ENCODE data around the gene MANBA.

Gene MANBA

DNA sequence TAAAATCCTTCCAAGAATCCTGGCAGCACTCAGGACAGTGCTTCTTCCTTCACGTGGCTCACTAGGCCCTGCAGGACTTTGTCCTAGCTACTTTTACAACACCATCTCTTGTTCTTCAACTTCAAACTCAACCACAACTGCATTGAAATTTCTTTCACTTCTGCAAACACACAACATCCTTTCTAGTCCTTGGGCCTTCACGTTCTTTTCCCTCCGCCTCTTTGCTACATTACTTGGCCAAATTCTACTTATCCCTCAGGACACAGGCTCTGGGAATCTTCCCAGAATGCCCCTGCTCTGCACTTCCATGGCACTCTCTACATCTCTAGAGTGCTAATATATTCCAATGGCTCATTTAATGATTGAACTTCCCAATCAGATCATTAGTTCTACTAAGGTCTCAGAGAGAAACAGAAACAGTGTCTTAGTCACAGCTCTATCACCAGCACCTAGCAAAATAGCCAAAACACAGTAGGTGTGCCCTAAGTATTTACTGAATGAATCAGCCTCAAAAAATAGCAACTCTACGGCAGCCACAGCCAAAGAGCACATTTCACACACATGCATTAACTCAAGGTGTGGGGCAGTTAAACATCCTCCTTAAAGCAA is 73.3 kb downstream of the MANBA start:
- H3K27me3 Mint-ChIP-seq (ENCODE audit: low read depth) = no peaks in the 10 kb centered on the region

DNA sequence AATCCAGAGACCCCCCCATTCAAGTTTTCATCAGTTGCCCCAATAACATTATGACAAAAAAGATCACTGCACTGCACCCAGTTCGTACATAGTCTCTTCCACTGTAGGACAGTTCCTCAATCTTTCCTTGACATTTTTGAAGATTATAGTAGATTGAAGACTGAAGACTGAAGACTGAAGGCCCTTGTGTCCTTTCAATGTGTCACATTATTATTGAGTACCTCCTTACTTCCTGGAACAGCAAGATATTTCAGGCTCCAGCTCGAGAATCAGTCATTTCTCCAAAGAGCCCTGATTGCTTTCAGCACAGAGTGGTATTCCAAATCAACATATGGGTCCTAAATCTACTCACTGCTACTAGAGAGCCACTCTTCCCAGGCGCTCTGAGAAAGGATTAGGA is 75.0 kb downstream of the MANBA start:
- no peak overlapping the region for H3K27ac Mint-ChIP-seq
- H3K27me3 Mint-ChIP-seq (ENCODE audit: low read depth) = no peaks in the 10 kb centered on the region
- H3K4me1 Mint-ChIP-seq (ENCODE audit: low read depth) = peaks cover 2% of the 10 kb centered on the region
- peaks cover 9% of the 10 kb centered on the region for H3K36me3 Mint-ChIP-seq (ENCODE audit: low read depth)
- no peak overlapping the region for H3K4me3 Mint-ChIP-seq
- no peaks in the 10 kb centered on the region for H3K9me3 Mint-ChIP-seq

More for the DNA sequence above, 73.3 kb downstream of the MANBA start:
- H3K27ac Mint-ChIP-seq = no peak overlapping the region
- no peak overlapping the region for H3K4me3 Mint-ChIP-seq
- H3K9me3 Mint-ChIP-seq = no peaks in the 10 kb centered on the region
- H3K36me3 Mint-ChIP-seq (ENCODE audit: low read depth) = peaks cover 4% of the 10 kb centered on the region
- no peaks in the 10 kb centered on the region for H3K4me1 Mint-ChIP-seq (ENCODE audit: low read depth)

DNA sequence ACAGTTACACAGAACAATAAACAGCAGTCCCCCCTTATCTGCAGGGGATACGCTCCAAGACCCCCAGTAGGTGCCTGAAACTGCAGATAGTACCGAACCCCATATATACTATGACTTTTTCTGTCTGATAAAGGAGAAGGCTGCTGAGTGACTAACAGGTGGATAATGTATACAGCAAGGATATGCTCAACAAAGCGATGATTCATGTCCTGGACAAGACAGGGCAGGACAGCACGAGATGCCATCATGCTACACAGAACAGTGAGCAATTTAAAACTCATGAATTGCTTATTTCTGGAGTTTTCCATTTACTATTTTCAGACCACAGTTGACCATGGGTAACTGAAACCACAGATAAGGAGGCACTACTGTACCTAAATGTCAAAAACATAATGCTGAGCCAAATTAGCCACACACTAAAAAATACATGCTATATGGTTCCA is 76.1 kb downstream of the MANBA start:
- Mint-ChIP-seq H3K36me3 (ENCODE audit: low read depth) (peaks cover 7% of the 10 kb centered on the region), H3K9me3 (no peaks in the 10 kb centered on the region)

DNA sequence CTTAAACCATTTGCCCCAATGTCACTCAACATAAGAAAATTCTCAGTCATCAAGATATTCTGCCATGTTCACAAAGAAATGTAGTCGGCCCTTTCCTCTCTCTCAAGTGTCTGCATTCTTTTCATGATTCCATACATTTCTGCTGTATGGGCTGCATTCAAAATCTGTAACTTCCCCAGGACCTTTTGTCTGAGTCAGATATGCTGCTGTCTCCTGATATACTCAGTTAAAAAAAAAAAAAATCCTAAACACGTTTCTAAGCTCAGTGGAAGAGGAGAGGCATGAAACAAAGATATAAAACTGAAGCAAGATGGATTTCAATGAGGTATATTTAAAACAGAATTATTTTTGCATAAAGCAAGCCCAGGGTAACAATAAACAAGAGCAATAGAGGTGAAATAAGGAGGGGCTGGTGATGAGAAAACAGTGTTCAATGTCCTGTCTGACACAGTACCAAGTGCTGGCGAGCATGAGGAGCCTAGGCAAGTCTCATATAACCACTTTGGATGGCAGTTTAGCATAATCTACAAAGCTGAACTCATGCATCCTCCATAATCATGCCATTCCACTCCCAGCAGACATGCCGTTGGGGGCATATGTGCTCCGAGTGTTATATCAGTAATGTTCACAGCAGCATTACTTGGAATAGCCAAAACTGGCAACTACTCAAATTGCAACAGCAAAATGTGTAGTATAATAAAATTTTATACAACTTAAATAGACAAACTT is 76.7 kb downstream of the MANBA start:
- Mint-ChIP-seq H3K27ac (no peak overlapping the region), H3K4me1 (ENCODE audit: low read depth) (peaks cover 2% of the 10 kb centered on the region), H3K4me3 (no peak overlapping the region), H3K9me3 (no peaks in the 10 kb centered on the region), H3K27me3 (ENCODE audit: low read depth) (no peaks in the 10 kb centered on the region), H3K36me3 (ENCODE audit: low read depth) (peaks cover 7% of the 10 kb centered on the region)

More for the DNA sequence above, 76.1 kb downstream of the MANBA start:
- no peak overlapping the region for H3K27ac Mint-ChIP-seq
- H3K4me1 Mint-ChIP-seq (ENCODE audit: low read depth) = peaks cover 2% of the 10 kb centered on the region
- no peak overlapping the region for H3K4me3 Mint-ChIP-seq
- no peaks in the 10 kb centered on the region for H3K27me3 Mint-ChIP-seq (ENCODE audit: low read depth)

DNA sequence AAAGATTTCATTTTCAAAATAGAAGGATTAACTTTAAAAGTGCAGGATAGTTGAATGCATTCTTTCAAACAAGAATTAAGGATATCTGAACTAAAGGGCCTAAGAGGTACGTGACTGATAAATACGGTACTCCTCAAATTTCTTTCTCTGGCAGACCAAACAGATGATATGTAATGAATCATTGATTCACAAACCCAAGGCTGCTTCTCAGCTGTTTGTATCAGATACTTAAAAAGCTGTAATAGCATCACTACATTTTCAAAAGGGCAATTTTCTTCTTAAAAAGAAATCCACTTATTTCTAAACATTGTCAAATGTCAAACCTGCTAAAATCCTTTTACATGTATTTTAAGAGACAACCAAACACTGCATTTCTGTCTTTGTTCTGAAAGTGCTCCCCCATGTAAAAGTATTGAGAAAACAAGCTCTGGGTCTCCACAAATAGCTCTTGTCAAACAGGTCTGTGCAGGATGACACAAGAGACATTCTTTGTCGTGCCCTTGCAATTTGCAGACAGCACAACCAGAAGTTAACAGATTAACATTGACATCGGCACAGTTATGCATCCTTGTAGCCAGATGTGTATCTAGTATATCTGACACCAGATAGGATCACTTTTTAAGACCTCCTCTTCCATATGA is 82.0 kb downstream of the MANBA start:
- Mint-ChIP-seq H3K9me3 (no peaks in the 10 kb centered on the region), H3K4me1 (ENCODE audit: low read depth) (peaks cover 2% of the 10 kb centered on the region), H3K27ac (no peak overlapping the region), H3K4me3 (no peak overlapping the region), H3K36me3 (ENCODE audit: low read depth) (peaks cover 7% of the 10 kb centered on the region), H3K27me3 (ENCODE audit: low read depth) (no peaks in the 10 kb centered on the region)

DNA sequence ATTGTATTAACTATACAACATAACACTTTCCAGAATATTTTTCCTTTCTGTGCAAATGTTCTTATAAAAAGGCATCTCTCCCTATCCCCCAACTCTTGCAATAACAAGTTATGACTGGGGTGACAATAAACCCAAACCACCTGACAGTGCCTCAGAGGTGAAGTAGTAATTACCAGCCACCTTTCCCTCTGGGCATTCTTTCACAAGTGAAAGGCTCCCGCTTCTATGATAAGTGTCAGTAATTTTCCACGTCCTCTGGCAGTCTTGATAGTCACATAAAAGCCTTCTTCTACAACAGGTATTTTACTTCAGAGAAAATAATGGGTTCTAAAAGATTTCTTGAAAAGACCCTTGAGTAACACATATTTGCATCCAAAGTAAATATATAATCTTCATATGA is 82.7 kb downstream of the MANBA start:
- no peaks in the 10 kb centered on the region for H3K9me3 Mint-ChIP-seq
- H3K4me3 Mint-ChIP-seq = no peak overlapping the region
- H3K27me3 Mint-ChIP-seq (ENCODE audit: low read depth) = no peaks in the 10 kb centered on the region
- peaks cover 2% of the 10 kb centered on the region for H3K4me1 Mint-ChIP-seq (ENCODE audit: low read depth)
- H3K27ac Mint-ChIP-seq = no peak overlapping the region
- H3K36me3 Mint-ChIP-seq (ENCODE audit: low read depth) = peaks cover 7% of the 10 kb centered on the region

DNA sequence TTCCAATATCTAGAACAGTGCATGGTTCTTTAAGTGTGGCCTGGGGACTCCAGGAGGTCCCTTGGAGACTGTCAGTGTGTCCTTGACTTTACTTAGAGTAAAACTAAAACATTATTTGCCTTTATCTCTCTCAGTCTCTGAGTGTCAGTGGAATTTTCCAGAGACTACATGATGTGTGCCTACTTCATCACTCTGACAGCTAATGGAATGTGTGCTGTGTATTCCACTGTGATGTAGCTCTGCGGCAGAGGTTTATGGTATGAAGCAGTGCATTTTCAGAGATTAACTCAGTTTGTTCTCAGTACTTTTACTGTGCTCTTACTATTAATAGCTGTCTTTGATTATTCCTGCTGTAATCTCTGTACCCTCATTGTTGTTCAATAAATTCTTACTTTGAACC is 85.6 kb downstream of the MANBA start:
- Mint-ChIP-seq H3K4me1 (ENCODE audit: low read depth) (no peaks in the 10 kb centered on the region), H3K36me3 (ENCODE audit: low read depth) (no peaks in the 10 kb centered on the region), H3K4me3 (no peak overlapping the region)

DNA sequence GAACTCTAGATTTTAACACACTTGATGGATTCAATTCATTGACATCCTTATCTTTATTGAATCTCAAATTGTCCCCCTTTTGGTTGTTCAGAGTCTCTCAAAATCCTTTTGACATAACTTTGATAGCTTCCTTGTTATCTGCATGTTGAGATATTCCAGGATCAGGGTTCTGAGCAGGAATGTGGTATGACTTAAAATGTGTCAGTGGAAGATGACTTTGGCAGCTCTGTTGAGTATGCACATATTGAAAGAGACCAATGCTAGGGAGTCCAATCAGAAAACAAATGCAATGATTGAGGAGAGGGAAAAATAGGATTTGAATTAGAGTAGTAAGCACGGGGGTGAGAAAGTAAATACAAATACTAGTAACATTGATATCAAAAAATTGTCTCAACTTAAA is 93.8 kb downstream of the MANBA start:
- Mint-ChIP-seq H3K4me3 (no peak overlapping the region), H3K27me3 (ENCODE audit: low read depth) (no peaks in the 10 kb centered on the region), H3K9me3 (no peaks in the 10 kb centered on the region), H3K27ac (no peak overlapping the region), H3K4me1 (ENCODE audit: low read depth) (no peaks in the 10 kb centered on the region), H3K36me3 (ENCODE audit: low read depth) (peaks cover 17% of the 10 kb centered on the region)

More for the DNA sequence above, 85.6 kb downstream of the MANBA start:
- Mint-ChIP-seq H3K27me3 (ENCODE audit: low read depth) (no peaks in the 10 kb centered on the region), H3K27ac (no peak overlapping the region), H3K9me3 (no peaks in the 10 kb centered on the region)

DNA sequence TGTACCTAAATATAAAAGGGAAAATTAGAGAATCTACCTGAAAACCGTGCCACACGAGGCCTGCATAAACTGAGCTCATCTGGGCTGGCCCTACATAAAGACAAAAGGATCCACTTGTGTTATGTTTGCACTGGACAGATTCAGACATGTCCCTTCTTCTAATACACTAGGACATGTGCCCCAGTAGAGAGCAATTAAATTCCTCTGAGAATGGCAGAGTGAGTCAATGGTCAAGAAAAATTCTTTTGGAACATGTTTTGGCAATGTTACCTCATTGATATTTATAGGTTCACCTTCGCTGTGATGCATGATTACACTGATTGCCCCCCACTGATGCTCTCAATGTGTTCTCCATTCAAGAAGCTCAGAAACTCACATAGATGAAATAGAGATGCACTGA is 95.2 kb downstream of the MANBA start:
- Mint-ChIP-seq H3K27me3 (ENCODE audit: low read depth) (no peaks in the 10 kb centered on the region), H3K9me3 (no peaks in the 10 kb centered on the region), H3K4me1 (ENCODE audit: low read depth) (no peaks in the 10 kb centered on the region), H3K4me3 (no peak overlapping the region), H3K36me3 (ENCODE audit: low read depth) (peaks cover 17% of the 10 kb centered on the region), H3K27ac (no peak overlapping the region)

DNA sequence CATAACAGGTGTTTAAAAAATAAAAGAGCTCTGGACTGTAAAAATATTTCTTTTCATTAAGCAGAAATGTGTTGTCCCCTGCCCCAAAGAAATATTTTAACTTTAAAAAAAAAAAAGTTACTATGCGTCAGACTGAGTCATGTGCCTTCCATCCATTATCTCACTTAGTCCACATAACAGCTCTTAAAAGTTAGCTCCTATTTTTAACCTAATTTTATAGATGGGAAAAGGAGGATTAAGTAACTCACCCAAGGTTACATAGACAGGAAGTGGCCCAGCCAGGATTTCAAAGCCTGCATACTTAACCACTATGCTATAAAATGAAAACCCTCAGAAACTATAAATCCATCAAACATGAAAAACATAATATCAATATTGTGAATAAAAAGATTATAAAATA is 97.7 kb downstream of the MANBA start:
- H3K9me3 Mint-ChIP-seq = no peaks in the 10 kb centered on the region
- no peak overlapping the region for H3K4me3 Mint-ChIP-seq
- no peaks in the 10 kb centered on the region for H3K27me3 Mint-ChIP-seq (ENCODE audit: low read depth)
- peaks cover 12% of the 10 kb centered on the region for H3K36me3 Mint-ChIP-seq (ENCODE audit: low read depth)
- H3K4me1 Mint-ChIP-seq (ENCODE audit: low read depth) = no peaks in the 10 kb centered on the region
- H3K27ac Mint-ChIP-seq = no peak overlapping the region

DNA sequence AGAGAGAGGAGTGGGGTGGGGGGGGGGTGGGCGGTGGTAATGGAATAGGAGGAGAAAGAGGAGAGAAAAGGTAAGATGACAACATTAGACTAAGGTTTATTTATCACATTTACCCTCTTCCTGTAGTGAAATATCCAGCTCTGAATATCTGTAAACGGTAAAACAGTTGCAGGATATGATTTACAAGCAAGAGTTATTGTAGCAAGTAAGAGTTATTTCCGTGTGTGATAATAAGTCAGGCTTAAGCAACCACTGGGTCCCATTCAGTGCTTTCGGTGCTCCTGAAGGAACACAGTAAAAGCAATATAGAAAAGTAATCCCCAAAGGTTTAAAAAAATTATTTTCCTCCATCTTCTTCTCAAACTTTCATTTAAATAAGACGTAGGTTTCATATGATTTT is 103.6 kb downstream of the MANBA start:
- Mint-ChIP-seq H3K4me1 (ENCODE audit: low read depth) (no peaks in the 10 kb centered on the region), H3K27me3 (ENCODE audit: low read depth) (no peaks in the 10 kb centered on the region), H3K27ac (no peak overlapping the region), H3K9me3 (no peaks in the 10 kb centered on the region), H3K36me3 (ENCODE audit: low read depth) (no peaks in the 10 kb centered on the region), H3K4me3 (no peak overlapping the region)

DNA sequence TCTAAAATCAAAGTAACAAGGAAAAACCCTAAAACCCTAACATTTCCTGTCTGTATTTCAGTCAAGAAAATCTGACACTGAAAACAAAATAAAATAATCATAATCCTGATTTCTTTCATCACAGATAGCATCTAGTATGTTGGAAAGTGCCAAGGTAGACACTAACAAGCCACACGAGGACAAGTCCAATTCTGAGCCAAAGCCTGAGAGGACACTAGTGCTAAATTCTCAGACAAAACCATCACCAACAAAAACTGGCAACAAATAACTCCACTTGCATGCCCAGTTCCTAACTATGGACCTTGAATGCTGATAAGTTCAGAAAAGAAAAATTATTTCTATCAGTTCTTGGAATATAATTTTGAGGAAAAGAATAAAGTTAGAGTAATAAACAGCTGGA is 113.7 kb downstream of the MANBA start:
- no peak overlapping the region for H3K4me3 Mint-ChIP-seq
- H3K36me3 Mint-ChIP-seq (ENCODE audit: low read depth) = peaks cover 21% of the 10 kb centered on the region
- no peaks in the 10 kb centered on the region for H3K4me1 Mint-ChIP-seq (ENCODE audit: low read depth)
- no peaks in the 10 kb centered on the region for H3K27me3 Mint-ChIP-seq (ENCODE audit: low read depth)
- no peak overlapping the region for H3K27ac Mint-ChIP-seq
- no peaks in the 10 kb centered on the region for H3K9me3 Mint-ChIP-seq

DNA sequence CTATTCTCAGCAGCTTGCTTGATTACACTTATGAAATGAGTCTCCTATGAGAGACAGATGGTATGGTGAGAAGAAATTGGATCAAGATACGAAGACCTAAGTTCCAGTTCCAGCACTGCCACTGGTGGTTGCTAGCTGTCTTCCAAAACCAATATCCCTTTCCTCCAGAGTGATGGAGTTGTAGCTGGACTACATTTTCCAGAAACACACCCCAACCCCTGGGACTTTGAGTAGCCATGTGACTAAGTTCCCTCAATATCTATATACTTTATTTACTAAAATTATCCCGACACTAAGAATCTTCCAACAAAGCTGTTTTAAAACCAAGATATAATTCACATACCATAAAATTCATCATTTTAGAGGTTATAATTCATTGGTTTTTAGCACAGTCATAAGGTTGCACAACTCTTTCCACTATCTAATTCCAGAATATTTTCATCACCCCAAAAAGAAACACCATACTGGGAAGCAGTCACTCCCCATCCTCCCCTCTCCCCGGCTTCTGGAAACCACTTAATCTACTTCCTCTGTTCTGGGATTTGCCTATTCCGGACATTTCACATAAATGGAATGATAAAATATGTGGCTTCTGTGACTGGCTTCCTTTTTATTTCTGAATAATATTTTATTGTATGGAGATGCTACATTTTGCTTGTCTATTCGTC is 118.0 kb downstream of the MANBA start:
- no peaks in the 10 kb centered on the region for H3K27me3 Mint-ChIP-seq (ENCODE audit: low read depth)
- no peak overlapping the region for H3K4me3 Mint-ChIP-seq
- H3K9me3 Mint-ChIP-seq = no peaks in the 10 kb centered on the region
- H3K36me3 Mint-ChIP-seq (ENCODE audit: low read depth) = peaks cover 23% of the 10 kb centered on the region
- no peak overlapping the region for H3K27ac Mint-ChIP-seq
- peaks cover 5% of the 10 kb centered on the region for H3K4me1 Mint-ChIP-seq (ENCODE audit: low read depth)

DNA sequence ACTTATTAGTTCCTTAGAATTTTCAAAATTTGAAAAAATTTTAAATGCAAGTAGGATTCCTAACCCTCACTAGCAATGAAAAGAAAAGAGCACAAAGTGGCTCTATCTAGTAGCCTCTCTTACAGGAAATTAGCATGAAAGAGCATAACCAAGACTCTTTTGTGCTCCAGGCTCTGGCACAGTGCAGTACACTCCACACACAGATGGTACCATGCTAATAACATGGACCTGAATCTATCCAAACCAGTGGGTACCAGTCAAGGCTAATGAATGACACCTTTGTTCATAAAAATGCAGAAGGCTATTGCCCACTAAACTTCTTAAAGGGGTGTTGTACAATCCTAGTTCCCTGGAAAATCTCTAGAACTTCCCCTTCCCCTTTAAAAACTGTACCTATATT is 119.0 kb downstream of the MANBA start:
- H3K9me3 Mint-ChIP-seq = no peaks in the 10 kb centered on the region
- H3K4me1 Mint-ChIP-seq (ENCODE audit: low read depth) = peaks cover 5% of the 10 kb centered on the region
- no peaks in the 10 kb centered on the region for H3K27me3 Mint-ChIP-seq (ENCODE audit: low read depth)
- H3K36me3 Mint-ChIP-seq (ENCODE audit: low read depth) = peaks cover 26% of the 10 kb centered on the region
- H3K4me3 Mint-ChIP-seq = no peak overlapping the region
- no peak overlapping the region for H3K27ac Mint-ChIP-seq

DNA sequence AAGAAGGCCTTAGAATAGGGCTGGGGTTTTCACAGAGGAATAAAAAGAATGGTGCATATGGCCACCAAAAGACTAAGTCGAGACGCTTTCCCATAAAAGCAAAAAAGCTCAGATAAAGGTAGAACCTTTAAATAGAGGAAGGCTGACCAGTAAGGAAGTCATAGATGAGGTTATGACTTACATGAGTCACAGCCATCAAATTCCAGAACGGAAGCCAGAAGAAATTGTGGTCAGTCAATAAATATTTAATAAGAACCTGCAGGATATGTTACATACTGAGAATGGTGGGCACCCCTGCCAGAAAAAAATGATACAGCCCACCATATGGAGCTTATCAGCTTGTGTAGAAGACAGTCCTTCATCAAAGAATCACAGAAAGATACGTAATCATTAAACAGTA is 120.1 kb downstream of the MANBA start:
- Mint-ChIP-seq H3K9me3 (no peaks in the 10 kb centered on the region), H3K36me3 (ENCODE audit: low read depth) (peaks cover 26% of the 10 kb centered on the region), H3K4me3 (no peak overlapping the region), H3K27me3 (ENCODE audit: low read depth) (no peaks in the 10 kb centered on the region), H3K27ac (no peak overlapping the region), H3K4me1 (ENCODE audit: low read depth) (peaks cover 5% of the 10 kb centered on the region)

Data from T-helper 1 cell treated with Interleukin-12 subunit alpha and Interleukin-12 subunit beta and Interleukin-4 antibody, amounts not matched to agents 30 μg/mL and 1 μg/mL, for 36 hours (primary cell).